NT2/D1 (cell line): Measurements from ENCODE around the gene OR7D2.

Experiments used
- SUZ12 ChIP-seq: IDR thresholded peaks from 2 replicates; pipeline ENCODE4 v1.6.1; 2011; ENCODE audit not compliant: insufficient read length, insufficient read depth; ENCODE audit errors: extremely low read depth
- ZNF274 ChIP-seq: IDR thresholded peaks from 2 replicates; pipeline ENCODE4 v1.6.1; 2011; ENCODE audit warnings: mild to moderate bottlenecking, low read depth, low read length

DNA sequence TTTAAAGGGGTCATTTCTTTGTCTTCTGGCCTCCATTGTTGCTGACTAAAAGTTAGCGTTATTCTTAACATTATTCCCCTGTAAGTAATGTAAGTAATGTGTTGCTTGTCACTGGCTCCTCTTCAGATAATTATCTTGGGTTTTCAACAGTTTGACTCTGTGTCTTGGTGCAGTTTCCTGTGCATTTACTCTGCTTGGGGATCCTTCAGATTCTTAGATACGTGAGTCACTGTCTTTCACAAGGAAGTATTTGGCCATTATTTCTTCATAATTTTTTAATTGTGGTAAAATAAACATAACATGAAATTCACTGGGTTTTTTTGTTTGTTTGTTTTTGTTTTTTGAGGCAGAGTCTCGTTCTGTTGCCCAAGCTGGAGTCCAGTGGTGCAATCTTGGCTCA, 13.5 kb upstream of the OR7D2 start:
- TF ChIP-seq ZNF274 (no peak), SUZ12 (no peak)
